CD4-positive, alpha-beta T cell treated with Interleukin-15 for 1 hour (primary cell): Measurements from ENCODE around the gene ARHGAP26.
"Not testable (repeated sequence)": the region's sequence is repeated elsewhere in the genome, so short reads cannot be mapped to it uniquely, and the experiment has no call there.

Experiments used
- DNase-seq: peaks from one replicate; pipeline ENCODE4 v3.0.0-alpha.2; 2020

ARHGAP26 gene

DNA sequence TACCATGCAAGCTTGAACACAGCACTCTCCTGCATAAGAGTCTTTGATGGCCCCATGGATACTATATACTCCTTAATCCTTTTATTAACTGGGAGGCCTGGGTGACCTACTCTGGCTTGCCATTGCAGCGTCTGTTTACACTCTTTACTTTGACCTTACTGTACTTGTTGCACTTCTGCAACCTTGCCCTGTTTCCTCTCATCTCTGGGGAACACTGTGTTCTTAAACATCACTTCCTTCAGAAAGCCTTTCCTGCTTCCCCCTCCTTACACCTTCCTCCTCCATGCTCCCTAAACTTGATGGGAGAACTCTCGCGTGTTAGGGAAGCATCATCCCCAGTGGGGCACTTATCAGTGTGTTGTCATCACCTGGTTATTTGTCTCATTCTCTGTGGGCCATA, 411.0 kb downstream of the ARHGAP26 start:
- no peak for DNase-seq

DNA sequence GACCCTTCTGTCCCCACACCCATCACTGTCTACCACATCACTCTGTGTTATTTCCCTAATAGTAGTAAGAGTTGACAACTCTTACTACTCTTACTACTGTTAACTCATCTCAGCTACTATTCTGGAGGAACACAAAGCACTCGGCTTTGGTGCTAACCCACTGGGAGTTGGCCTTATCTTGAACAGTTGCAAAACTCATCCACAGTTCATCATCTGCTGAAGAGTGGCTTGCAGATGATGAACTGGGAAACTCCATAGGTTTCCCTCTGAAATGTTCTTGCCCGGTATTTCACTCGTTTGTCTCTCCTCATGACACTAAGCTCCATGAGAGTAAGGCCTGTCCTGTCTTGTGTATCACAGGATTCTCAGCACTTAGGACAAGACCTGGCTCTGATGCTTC, 411.9 kb downstream of the ARHGAP26 start:
- no peak for DNase-seq

DNA sequence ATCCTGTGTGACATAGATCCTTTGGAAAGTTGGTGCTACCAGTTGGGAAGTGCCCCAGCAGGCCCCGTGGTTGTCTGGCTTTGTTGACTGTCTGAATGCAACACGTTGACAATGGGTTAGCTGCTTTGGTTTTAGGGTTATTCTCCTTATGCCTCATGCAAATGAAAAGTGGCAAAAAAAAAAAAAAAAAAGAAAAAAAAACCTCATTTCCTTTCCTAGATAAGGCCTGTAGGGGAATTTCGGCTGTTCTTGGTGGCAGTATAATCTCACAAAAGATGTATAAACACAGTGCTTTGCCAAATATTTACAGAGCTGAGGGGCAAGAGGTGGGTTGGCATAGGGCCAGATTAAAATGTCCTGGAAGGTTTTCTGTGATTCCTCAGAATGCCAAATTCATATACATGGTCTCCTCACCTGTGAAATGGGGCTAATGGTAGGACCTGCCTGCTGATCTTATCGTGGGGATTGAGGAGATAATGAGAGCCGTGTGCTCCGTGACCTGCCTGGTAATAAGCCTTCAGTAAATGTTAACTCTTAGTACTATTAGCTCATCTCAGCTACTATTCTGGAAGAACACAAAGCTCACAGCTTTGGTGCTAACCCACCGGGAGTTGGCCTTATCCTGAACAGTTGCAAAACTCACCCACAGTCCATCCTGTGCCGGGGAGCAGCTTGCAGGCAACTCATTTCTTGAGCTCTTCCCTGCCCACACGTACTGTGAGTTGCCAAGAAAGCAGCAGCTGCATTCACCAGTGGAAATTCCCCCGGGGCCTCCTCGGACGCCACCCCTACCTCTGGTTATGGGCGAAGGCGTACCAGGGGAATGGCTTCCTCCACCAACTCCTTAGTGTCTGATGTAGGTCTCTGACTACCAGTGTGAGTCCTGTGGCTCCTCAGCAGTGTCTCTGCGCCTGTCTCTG, 413.0 kb downstream of the ARHGAP26 start:
- DNase-seq = no peak

DNA sequence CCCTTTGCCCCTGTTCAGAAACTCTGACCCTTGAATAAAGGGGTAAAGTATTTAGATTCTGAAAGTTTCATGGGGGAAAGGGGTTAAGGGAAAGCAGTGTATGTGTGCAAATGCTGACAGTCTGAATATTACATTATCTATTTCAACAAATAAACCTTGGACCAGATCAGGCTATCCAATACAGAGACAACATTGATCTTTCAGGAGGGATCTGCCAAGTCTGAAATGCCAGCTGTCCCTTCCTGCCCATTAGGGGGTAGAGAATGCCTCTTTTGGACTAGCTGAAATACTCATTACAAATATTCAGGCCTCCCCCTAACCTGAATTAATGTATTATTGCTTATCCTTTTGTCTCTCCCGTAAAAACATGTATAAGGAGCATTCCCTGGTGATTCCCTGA, 413.8 kb downstream of the ARHGAP26 start:
- DNase-seq = no peak

DNA sequence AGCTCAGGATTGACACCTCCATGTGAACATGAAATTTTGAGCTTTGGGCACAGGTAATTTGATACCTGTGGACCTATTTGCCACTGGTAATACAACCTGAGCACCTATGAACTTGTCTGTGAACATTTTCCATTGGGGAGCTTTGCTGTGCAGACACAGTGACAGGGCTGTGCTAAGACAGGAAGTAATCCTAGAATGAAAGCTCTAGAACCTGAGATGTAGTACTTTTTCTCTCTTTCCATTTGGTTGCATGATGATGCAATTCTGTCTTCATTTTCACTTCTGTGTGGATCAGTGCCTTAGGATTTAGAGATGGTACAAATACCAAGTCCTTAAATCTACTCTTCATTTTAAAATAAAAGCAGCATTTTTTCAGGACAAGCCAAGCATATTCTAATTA, 416.4 kb downstream of the ARHGAP26 start:
- no peak for DNase-seq

DNA sequence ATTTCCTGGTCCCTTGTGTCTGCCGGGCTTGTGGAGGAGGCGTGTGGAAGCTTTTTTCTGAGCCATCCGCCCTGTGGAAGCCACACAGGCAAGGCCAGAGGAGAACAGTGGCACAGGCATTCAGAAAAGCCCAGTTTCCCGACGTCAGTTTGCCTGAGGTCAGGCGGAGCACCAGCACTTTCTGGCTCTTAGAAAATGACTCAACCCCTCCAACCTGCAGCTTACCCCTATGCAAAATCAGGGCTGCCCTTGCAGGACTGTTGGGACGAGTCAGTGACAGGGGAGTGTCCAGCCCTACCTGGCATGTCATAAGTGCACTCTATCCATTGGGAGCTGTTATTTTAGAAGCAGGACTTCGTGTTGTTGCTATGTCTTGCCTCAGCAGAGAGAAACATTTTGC, 417.3 kb downstream of the ARHGAP26 start:
- no peak for DNase-seq

DNA sequence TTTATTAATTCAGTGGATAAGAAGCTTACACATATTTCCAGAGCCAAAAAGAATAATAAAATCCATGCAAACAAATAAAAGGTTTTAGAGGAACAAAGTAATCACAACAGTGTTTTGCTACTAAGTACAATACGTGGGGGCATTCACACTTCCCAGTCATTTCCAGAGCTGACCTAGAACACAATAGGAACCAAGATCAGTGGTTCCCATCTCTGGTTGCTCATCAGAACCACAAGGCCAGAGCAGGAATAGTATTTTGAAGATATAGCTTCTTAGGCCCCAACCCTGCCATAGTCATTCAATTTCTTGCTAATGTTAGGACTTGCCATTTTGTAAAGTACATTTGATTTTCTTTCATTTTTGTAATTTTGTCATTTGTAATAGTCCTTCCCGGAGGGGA, 417.9 kb downstream of the ARHGAP26 start:
- DNase-seq = no peak

DNA sequence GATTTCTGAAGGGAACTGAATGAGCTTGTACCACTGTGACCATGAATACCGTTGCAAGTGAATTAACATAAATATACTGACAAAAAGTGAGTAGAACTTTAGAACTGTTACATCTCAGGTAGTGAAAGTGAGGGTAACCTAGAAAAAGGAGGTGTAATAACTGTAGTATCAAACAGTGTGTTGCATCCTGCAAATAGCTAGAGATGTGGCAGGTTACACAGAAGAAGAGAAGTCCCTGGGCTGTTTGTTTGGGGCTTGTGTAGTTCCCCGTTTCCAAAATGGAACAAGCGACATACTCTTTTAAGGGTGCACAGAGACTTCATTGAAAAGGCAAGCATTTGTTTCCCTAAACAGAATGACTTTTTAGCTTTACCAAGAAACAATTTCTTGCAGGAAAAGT, 418.5 kb downstream of the ARHGAP26 start:
- DNase-seq = no peak

DNA sequence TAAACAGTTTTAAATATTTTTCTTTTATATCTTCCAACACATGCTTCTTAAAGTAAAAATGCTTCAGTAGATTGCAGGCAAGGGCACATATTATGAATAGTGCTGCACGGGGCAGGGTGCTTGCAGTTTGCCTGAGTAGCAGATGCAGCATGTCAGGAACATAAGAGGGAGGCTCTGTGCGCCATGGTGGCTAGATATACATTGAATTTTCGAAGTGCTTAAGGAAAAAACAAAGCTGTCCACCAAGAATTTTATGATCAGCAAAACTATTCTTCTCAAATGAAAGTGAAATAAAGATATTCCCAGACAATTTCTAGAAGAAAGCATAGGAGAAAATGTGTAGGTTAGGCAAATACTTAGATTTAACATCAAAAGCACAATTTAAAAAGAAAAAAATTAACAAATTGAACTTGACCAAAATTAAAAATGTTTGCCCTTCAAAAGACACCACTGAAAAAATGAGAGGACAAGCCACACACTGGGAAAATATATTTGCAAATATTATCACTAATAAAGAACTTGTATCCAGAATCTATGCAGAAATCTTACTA, 420.2 kb downstream of the ARHGAP26 start:
- DNase-seq = no peak

DNA sequence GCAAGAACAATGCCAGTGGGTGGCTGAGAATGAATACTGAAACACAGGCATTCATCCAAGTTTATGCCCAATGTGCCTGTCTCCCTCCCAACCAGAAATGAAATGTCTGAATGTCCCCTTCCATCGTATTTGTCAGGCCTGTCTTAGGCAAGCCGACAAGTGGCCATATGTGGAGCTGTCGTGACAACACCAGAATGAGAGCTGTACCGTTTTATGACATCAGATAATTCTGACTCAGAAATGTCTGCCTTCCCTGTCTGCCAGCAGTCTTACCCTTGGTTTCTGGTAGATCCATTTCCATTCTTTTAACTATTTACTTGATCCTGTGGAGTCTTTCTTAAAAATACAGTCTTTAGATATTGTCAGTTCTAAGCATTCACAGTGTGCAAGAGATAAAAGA, 421.5 kb downstream of the ARHGAP26 start:
- no peak for DNase-seq

DNA sequence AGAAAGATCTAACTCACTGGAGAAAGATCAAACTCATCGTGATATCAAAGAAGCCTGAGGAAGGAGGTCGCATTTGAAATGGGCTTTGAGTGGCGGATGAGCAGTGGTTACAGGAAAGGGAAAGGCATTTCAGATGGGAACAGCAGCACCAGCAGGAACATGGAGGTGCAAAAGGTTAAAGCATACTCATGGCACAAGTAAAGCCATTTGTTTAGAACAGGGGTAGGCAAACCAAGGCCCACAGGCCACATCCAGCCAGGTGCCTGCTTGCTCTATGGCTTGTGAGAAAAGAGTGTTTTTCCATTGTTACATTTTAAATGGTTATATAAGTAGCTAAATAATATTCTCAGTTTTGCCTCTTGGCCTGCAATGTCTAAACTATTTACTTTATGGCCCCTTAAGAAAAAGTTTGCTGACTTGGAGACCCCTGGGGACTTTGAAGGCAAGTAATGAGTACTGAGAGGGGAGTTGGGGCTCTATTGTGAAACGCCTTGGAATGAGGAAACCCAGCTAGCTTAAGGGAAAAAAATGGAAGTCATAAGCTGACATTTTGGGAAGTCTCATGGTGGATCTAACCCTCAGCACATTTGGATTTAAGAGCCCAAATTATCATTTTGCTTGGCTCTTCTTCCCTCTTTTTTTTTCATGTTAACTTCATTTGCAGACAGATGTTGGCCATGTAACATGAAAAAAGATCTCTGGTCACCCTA, 422.2 kb downstream of the ARHGAP26 start:
- DNase-seq = no peak

DNA sequence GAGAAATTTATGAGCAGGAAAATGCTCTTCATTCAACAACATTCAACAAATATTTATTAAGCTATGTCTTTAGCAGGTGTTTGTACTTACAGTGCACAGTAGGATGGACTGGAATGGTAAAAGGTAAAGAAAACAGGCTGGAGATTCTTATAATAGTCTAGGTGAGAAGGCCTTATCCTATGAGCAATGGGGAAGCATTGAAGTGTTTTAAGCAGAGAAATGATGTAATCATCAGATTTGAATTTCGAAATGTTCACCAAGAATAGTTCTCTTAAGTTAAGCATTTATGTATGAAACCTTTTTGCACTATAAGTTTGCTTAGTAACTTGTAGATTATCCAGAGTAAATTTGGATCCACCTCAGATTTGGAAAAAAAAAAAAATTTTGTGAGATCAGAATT, 424.0 kb downstream of the ARHGAP26 start:
- DNase-seq = no peak

DNA sequence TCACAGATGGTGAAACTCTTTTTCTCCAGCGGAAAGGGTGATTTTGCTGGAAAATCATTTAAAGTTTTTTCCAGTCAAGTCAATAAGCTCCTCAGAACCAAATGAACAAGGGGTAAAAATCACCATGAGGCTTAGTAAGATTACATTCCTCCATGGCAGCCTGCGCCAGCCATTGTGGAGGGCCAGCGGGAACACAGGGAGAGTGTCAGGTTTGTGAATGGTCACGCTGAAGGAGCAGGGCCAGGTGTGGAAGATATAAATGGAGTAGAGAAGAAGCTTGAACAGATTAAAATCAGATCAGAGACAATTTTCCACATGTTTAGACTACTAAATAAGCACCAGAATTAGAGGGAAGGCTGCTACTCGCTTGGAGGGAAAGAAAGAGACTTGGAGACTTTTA, 424.5 kb downstream of the ARHGAP26 start:
- no peak for DNase-seq

DNA sequence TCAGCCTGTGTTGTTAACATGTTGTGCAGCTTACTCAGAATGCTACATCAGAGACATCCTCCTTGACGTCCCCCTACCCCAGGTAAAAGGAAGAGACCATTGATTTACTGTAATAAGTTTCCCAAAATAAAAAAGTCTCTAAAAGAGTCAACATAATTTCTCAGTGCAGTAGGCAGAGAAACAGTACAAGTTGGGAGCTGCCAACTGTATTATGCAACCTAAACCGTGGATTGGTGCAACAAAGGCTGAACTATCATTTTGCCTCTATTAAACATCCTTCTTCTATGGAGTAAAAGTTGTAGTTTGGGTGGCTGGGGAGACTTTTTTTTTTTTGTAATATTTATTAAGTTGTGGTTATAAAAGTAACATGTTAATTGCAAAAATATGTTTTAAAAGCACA, 425.3 kb downstream of the ARHGAP26 start:
- no peak for DNase-seq

DNA sequence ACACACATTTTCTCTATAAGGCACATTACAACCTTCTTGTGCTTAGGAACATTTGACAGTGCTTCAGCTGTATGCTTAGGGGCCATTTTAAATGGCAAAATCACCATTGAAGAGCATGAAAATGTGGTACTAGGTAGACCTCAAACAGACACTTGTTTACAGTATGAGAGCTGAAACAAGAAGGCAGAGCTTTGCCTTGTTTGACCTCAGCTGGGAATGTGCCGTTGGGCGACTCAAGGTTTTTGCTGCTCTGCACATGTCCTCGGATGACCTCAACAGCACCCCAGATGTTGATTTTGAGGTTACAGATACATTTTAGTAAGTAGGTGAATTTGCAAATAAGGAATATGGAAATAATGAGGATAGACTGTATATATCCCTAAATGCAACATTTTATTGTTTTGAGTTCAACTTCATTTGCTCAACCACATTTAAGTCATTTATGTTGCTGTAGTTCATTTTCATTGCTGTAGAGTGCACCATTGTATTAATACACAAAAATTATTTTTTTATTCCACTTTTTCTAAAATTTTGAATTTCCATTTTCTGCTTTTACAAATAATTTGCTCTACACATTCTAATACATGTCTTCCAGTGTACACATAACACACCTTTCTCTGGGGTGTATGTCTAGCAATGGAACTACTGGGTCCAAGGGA, 426.6 kb downstream of the ARHGAP26 start:
- DNase-seq = no peak

DNA sequence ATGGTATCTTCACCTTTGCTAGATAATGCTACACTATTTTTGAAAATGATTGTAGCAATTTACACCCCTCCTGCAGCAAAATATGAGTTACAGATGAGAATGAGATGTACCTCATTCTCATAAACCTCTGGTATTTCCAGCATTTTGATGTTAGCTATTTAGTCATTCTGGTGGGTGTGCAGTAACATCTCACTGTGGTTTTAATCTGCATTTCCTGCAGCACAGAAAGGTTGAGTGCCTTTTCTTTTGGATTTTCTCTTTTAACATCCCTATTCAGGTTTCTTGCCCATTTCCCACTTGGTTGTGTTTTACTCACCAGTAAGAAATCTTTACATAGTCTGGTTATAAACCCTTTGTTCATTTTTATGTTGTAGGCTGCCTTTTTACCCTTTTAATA, 427.1 kb downstream of the ARHGAP26 start:
- DNase-seq = no peak

DNA sequence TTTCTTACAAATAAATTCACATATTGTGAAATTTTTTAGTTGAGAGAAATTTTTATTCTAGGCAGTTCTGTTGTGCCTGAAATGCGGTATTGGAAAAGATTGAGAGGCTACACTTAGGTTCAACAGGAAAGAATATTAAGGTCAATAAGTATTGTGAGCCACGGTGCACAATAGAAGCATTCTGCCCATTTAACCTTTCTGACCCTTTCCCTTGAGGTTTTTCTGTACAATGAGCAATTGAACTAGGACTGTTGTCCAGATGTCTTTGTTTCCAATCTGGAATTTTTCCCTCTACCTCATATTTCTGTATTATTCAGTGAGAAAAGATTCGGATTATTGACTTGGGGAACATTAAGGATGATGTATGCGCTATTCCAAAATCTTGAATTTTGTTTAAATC, 428.2 kb downstream of the ARHGAP26 start:
- no peak for DNase-seq

DNA sequence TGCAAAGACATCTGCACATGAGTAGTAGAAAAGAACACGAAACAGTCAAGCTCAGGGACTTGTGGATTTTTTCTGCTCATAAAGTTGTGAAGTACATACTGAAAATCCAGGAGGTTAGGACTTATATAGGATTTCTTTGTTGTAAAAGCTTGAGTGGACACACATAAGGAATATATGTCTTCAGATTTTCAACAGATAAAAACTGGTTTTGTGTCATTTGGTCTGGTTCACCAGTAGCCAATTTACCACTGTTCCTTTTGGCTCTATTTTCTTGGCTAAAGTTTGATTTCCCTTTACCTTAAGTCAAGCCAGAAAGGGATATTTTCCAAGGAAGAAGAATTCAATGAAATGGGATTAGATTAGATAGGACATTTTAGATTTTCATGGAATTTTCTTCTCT, 429.0 kb downstream of the ARHGAP26 start:
- DNase-seq = no peak

DNA sequence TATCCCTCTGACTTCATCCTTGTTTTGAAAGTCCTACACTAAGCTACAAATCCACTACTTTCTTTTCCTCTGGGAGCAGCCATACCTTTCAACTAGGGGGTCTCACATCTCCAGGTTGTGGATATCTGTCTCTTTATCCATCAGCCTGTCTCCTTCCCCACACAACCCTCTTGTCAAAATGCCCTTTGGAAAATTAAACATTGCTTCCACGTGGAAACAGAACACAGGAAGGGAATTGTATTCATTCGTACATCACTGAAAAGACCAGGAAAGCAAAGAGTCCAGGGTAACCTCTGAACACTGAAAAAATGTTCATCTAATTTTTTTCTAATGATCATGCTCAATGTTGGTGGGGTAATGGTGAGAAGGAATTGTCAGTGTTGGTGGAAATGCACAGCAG, 429.7 kb downstream of the ARHGAP26 start:
- no peak for DNase-seq

DNA sequence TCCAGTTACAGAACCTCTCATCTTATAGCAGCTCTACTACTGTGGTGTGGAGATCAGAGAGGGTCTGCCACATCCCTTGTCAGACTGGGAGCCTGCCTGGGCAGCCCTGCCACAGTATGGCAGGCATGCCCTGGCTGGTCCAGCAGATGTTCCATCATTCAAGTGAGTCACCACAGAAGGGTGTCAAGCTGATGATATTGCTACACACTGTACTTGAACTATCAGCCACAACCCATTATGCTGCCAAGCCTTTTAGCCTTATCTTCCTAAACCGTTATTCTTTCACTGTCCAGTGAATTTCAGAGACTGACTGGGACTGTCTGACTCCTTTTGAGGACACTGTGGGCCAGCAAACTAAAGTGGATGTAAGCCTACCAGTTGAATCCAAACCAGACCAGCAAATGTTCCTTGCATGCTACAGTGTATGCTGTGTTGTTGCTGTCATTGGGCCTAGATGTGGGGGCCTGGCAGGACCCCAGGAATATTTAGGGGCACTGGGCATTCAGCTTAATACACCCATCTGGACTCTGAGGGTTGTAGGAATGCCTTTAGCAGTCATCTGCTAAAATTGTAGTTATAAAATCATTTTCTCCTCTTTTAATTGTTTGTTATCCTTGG, 430.7 kb downstream of the ARHGAP26 start:
- DNase-seq = no peak

DNA sequence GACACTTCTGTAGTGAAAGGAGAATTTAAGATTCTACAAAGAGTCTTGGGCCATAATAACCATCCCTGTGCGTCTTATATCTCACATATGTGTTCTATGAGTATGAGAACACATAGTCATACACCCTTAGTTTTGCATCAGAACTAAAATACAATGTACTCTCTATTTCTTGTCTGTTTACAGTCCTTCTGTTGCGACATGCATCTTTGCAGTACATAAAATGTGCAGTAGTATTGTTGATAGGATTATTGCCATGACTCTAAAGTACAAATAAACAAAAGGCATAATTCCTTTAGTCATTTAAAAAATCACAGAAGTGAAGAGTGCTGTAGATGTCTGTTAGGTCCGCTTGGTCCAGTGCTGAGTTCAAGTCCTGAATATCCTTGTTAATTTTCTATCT, 431.4 kb downstream of the ARHGAP26 start:
- no peak for DNase-seq

DNA sequence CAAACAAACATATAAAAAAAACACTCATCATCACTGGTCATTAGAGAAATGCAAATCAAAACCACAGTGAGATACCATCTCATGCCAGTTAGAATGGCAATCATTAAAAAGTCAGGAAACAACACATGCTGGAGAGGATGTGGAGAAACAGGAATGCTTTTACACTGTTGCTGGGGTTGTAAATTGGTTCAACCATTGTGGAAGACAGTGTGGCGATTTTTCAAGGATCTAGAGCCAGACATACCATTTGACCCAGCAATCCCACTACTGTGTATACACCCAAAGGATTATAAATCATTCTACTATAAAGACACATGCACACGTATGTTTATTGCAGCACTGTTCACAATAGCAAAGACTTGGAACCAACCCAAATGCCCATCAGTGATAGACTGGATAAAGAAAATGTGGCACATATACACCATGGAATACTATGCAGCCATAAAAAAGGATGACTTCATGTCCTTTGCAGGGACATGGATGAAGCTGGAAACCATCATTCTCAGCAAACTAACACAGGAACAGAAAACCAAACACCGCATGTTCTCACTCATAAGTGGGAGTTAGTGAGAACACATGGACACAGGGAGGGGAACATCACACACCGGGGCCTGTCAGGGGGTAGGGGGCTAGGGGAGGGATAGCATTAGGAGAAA, 433.3 kb downstream of the ARHGAP26 start:
- DNase-seq = not testable (repeated sequence)
